Fibroblast of lung (primary cell): Measurements from ENCODE around the gene SAG. TPM values are rescaled to one million over a fixed set of nuclear protein-coding genes. Genes with fewer than 3 reads are reported as not detected.
"Not testable (repeated sequence)": the region's sequence is repeated elsewhere in the genome, so short reads cannot be mapped to it uniquely, and the experiment has no call there.

Experiments
- DNase-seq, 2 donors: peaks; one replicate each; pipeline versions ENCODE4 v3.0.0 to v3.0.0-alpha.2; 2010; ENCODE audit warnings: low read depth in 2 of 2
- H2AFZ ChIP-seq: 2 replicates; pipeline ENCODE4 v1.5.1; 2012; ENCODE audit warnings: low read length, control low read depth, inconsistent platforms
- H3K27ac ChIP-seq: 2 replicates; pipeline ENCODE4 v1.5.1; 2011; ENCODE audit warnings: low read length, control low read depth; ENCODE audit not compliant: insufficient read depth
- H3K27me3 ChIP-seq: 2 replicates; pipeline ENCODE4 v1.5.1; 2011; ENCODE audit warnings: mild to moderate bottlenecking, low read length; ENCODE audit not compliant: control insufficient read depth, insufficient read depth
- H3K36me3 ChIP-seq: 2 replicates; pipeline ENCODE4 v1.5.1; 2011; ENCODE audit warnings: low read length; ENCODE audit not compliant: control insufficient read depth, insufficient read depth
- H3K4me1 ChIP-seq: 2 replicates; pipeline ENCODE4 v1.5.1; 2011; ENCODE audit warnings: low read length; ENCODE audit not compliant: control insufficient read depth, insufficient read depth; ENCODE audit errors: extremely low read depth
- H3K4me2 ChIP-seq: 2 replicates; pipeline ENCODE4 v1.5.1; 2011; ENCODE audit warnings: low read length, control low read depth; ENCODE audit not compliant: insufficient read depth; ENCODE audit errors: extremely low read depth
- H3K4me3 ChIP-seq, 4 experiments: fragments of 200-600 bp in 1 of 4; sonication (generic) in 1 of 4; replicated peaks in 1 of 4; 2 replicates each; pipeline ENCODE4 v1.5.1; 2011 to 2016; ENCODE audit warnings: low read length in 4 of 4, low read depth in 3 of 4, mild to moderate bottlenecking in 3 of 4, control low read depth in 2 of 4, inconsistent platforms in 1 of 4, mixed read lengths in 1 of 4; ENCODE audit not compliant: insufficient read depth in 1 of 4; ENCODE audit errors: control extremely low read depth in 1 of 4
- H3K79me2 ChIP-seq: 2 replicates; pipeline ENCODE4 v1.5.1; 2012; ENCODE audit warnings: mild to moderate bottlenecking, low read length, inconsistent platforms; ENCODE audit not compliant: control insufficient read depth, insufficient read depth
- H3K9ac ChIP-seq: 2 replicates; pipeline ENCODE4 v1.5.1; 2011; ENCODE audit warnings: mild to moderate bottlenecking, low read length, control low read depth; ENCODE audit not compliant: insufficient read depth
- H3K9me3 ChIP-seq: 2 replicates; pipeline ENCODE4 v1.5.1; 2012; ENCODE audit warnings: low read depth, low read length; ENCODE audit not compliant: control insufficient read depth, insufficient read depth
- H4K20me1 ChIP-seq: 2 replicates; pipeline ENCODE4 v1.5.1; 2011; ENCODE audit warnings: low read length; ENCODE audit not compliant: control insufficient read depth, insufficient read depth; ENCODE audit errors: extremely low read depth
- EZH2 ChIP-seq: IDR thresholded peaks from 2 replicates; pipeline ENCODE4 v1.5.1; 2012; ENCODE audit warnings: low read length, control low read depth, mild to moderate bottlenecking; ENCODE audit errors: missing control alignments
- polyA plus RNA-seq, 2 donors: library from polyadenylated mRNA; depleted of rRNA in 1 of 2; stranded (reverse) in 1 of 2; unstranded in 1 of 2; fragments of >200 nt; gene quantifications; 2 replicates each; pipeline ENCODE4 v1.2.1, GENCODE V29; 2011 to 2012; ENCODE audit warnings: missing spikeins in 1 of 2
- total RNA-seq: library from RNA; depleted of rRNA; stranded (reverse); fragments of >200 nt; gene quantifications from 2 replicates; pipeline ENCODE4 v1.2.1, GENCODE V29; 2014
- TF ChIP-seq, protein P1 (sequence below), 2 donors: IDR thresholded peaks in 1 of 2; conservative IDR thresholded peaks in 1 of 2; 1 replicate in 1 of 2; 2 replicates in 1 of 2; pipeline ENCODE4 v1.5.1; 2011 to 2012; ENCODE audit warnings: low read length in 2 of 2, control low read depth in 1 of 2, inconsistent platforms in 1 of 2, low read depth in 1 of 2, mild to moderate bottlenecking in 1 of 2

SAG gene
- total and polyA plus RNA-seq, 2 donors (not counting 1 experiment from before 2014, with no cell fraction given), result not detected

DNA sequence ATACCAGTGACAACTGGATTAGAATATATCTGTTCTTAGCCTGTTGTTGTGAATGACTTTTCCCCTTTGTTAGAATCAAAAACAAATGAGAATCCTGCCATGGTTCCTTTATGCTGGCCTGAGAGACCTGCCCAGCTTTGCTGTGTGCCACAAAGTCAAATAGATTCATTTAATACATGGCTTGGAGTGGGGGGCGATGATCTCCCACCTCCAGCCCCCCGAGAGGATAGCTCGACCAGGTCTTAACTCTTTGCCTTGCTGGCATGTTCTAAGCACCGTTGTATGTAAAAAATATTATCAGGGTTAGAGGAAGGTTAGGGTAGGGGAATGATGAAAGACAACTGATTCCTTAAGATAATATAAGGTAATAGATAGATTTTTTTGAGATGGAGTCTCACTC is 24.5 kb downstream of the SAG start:
- H3K9me3 ChIP-seq, result no peaks in the 10 kb centered on the region
- no peak overlapping the region for H3K4me3 ChIP-seq
- no peaks in the 10 kb centered on the region for H3K79me2 ChIP-seq
- H3K4me1 ChIP-seq, result no peaks in the 10 kb centered on the region
- no peak for TF ChIP-seq EZH2
- TF ChIP-seq, protein P1, sequence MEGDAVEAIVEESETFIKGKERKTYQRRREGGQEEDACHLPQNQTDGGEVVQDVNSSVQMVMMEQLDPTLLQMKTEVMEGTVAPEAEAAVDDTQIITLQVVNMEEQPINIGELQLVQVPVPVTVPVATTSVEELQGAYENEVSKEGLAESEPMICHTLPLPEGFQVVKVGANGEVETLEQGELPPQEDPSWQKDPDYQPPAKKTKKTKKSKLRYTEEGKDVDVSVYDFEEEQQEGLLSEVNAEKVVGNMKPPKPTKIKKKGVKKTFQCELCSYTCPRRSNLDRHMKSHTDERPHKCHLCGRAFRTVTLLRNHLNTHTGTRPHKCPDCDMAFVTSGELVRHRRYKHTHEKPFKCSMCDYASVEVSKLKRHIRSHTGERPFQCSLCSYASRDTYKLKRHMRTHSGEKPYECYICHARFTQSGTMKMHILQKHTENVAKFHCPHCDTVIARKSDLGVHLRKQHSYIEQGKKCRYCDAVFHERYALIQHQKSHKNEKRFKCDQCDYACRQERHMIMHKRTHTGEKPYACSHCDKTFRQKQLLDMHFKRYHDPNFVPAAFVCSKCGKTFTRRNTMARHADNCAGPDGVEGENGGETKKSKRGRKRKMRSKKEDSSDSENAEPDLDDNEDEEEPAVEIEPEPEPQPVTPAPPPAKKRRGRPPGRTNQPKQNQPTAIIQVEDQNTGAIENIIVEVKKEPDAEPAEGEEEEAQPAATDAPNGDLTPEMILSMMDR (conservative IDR thresholded peaks at IDR 0.05 in 1 of 2, IDR thresholded peaks at IDR 0.05 in 1 of 2; ENCODE audit: low read depth in 1 of 2, low read length in 2 of 2), result no peak
- DNase-seq, result no peak
- no peak overlapping the region for H3K27ac ChIP-seq
- H4K20me1 ChIP-seq, result no peaks in the 10 kb centered on the region
- no peaks in the 10 kb centered on the region for H3K36me3 ChIP-seq
- no peak overlapping the region for H3K9ac ChIP-seq
- no peak overlapping the region for H2AFZ ChIP-seq
- no peaks in the 10 kb centered on the region for H3K27me3 ChIP-seq
- H3K4me2 ChIP-seq, result no peak overlapping the region

GRCh38 chr2:233334915-233335314 is 27.3 kb downstream of the SAG start:
- Histone ChIP-seq H3K27ac (no peak overlapping the region), H3K4me3 (no peak overlapping the region), H3K27me3 (peaks cover 3% of the 10 kb centered on the region), H3K9me3 (no peaks in the 10 kb centered on the region), H2AFZ (no peak overlapping the region), H3K79me2 (no peaks in the 10 kb centered on the region), H3K9ac (no peak overlapping the region), H3K36me3 (no peaks in the 10 kb centered on the region), H3K4me2 (no peak overlapping the region), H3K4me1 (no peaks in the 10 kb centered on the region), H4K20me1 (no peaks in the 10 kb centered on the region)
- DNase-seq, result no peak
- TF ChIP-seq, protein P1 (conservative IDR thresholded peaks at IDR 0.05 in 1 of 2, IDR thresholded peaks at IDR 0.05 in 1 of 2; ENCODE audit: low read depth in 1 of 2, low read length in 2 of 2), result no peak
- TF ChIP-seq EZH2, result no peak

GRCh38 chr2:233336091-233336490 is 28.5 kb downstream of the SAG start:
- not testable (repeated sequence) for H3K27ac ChIP-seq, H3K9ac ChIP-seq, H3K9me3 ChIP-seq, H3K79me2 ChIP-seq, H2AFZ ChIP-seq, H3K4me3 ChIP-seq, DNase-seq, H3K36me3 ChIP-seq, H3K4me1 ChIP-seq, H3K4me2 ChIP-seq, H4K20me1 ChIP-seq, H3K27me3 ChIP-seq
